HG03280 (cell line): ENCODE measurements around the gene FAM124B.

Experiments
- ATAC-seq: cut with Tn5 transposase; IDR thresholded peaks from one replicate; pipeline ENCODE4 v1.9.1; 2021; ENCODE audit warnings: mild to moderate bottlenecking, moderate library complexity; ENCODE audit not compliant: unreplicated experiment

FAM124B gene

GRCh38 chr2:224401641-224402342, at the start of gene FAM124B:
TSS of gene FAM124B (minus strand) at chr2:224402107. CDS start at chr2:224401768, 339 bp downstream.
- peak; percentile 47 for ATAC-seq

DNA sequence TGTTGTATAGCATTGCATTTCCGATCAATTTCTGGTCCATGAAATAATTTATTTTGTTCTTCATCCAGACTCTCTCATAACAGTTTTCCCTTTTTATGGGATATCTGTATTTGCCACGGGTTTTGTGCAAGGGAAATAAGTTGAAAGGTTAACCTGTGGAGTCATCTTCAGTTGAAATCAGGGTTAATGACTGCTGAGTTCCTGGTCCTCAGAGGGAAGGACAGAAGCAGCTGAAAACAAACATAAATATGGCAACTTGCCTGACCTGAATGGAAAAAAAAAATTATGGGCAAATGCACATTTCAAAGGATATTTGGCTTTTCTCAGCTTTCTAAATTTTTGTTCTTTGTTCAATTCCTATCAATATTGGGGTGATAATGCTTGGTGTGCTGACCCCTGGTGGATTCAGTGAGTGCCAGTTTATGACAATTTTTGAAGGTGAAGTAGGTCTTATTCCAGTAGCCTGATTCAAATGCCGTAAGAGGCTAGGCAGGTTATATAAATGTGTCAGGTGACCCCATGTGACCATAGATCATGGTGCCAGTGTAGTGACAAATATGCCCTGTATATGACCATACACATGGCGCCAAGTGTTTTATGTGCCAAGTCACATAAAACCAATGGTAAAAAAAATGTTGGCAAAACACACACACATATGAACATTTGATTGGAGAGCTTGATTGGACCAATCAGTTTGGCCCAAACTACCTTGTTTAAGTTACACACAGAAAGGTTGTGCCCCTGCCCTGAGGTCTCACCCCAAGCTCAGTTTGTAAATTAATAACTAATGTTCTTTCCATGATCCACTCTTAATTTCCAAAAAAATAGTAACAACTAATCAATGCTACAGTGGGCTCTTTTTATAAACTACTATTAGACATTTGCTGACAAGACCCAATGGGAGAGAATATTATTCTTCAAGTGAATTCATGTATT, 47.6 kb upstream of the FAM124B start:
- no peak for ATAC-seq

DNA sequence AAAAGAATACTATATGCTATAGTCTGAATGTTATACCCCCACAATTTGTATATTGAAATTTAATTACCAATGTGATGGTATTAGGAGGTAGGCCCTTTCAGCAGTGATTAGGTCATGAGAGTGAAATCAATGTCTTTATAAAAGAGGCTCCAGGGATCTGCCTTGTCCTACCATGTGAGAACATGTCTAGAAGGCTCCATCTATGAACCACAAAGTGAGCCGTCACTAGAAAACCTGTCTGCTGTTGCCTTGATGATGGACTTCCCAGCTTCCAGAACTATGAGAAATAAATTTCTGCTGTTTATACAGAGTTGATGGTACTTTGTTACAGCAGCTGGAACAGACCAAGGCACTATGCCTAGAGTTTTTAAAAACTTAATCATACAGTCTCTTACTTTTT, 46.3 kb upstream of the FAM124B start:
- no peak for ATAC-seq

DNA sequence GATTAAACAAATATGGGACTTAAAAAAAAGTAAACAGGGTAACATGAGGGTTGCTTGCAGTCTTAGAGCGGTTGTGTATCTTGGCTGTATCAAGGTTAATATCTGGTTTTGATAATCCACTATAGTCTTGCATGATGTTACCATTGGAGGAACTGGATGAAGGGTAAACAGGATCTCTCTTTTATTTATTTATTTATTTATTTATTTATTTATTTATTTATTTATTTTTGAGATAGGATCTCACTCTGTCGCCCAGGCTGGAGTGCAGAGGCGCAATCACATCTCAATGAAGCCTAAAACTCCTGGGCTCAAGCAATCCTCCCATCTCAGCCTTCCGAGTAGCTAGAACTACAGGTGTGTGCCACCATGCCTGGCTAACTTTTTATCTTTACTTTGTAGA, 42.9 kb upstream of the FAM124B start:
- ATAC-seq, result no peak

DNA sequence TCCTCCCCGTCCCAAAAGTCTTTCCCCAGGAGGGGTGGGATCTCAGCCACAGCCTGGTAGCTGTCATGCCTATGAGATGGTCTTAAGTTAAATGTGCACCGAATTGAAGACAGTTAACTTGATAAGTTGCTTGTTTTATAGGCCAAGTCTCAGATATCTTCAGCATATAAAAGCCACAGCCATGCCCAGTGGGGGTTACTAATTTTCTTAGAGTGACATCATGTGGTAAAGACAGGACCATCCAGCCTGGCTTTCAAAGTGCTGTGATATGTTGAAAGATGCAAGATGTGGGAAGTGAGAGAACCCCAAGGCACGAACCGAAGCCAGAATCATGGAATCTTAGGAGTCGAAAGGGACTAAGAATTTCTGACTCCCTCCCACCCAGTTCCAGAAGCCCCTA, 42.1 kb upstream of the FAM124B start:
- ATAC-seq, result no peak

DNA sequence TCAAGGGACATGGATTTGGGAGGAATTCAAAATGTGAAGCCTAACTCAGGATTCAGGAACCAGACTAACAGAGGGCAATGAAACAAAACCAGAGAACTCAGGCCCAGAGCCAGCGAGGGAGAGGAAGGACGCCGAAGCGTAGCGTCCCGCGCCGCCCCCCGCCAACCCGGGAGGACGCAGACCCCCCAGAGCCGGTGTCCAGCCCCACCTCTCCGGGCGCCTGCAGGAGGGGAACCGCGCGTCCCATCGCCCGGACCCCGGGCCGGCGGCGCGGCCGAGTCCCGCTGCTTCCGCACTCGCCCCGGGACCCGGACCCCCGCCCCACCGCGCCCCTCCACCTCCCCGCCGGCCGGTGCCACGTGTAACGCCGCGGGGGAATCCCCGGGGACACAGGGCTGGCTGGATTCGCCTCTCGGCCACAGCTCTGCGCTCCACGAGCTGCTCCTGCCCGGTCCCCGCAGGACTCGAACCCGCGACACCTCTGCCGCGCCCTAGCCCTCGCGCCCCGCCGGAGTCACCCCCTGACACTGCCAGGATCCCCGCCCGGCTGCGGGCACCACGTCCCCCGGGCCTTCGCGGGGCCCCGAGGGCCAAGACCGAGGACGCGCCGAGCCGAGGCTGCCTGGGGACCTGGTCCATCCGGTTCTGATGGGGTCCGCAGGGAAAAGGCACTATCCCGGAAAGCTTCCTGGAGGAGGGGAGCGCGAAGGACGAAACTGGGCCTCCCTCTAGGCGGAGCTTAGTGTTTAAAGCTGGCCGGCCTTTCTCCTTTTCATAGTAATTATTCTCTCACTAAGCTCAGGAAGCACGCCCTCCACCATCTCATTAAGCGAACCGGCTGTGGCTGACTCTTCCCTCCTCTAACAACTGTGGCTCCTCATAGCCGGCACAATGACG, 40.4 kb upstream of the FAM124B start:
- ATAC-seq, result peak; percentile 52

- ATAC-seq, result no peak
Observed at GRCh38 chr2:224440988-224441387, 39.1 kb upstream of the FAM124B start.

DNA sequence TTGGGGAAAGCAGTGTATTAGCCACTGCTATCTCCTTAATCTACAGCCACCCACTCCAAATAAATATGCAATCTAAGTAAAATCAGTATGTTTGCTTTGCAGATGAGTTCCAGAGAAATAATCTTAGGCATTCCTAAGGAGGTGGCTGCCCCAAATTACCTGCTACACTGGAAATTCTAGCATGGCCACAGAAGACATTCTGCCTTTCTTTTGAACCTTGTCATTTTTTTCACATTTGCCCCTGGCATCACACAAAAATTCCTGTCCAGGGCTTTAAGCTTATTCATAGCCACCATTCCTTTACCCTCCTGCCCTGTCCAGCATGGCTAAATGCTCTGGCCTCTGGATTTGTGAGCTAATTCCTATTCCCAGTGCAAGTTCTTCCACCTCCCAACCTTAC, 36.8 kb upstream of the FAM124B start:
- ATAC-seq, result no peak

DNA sequence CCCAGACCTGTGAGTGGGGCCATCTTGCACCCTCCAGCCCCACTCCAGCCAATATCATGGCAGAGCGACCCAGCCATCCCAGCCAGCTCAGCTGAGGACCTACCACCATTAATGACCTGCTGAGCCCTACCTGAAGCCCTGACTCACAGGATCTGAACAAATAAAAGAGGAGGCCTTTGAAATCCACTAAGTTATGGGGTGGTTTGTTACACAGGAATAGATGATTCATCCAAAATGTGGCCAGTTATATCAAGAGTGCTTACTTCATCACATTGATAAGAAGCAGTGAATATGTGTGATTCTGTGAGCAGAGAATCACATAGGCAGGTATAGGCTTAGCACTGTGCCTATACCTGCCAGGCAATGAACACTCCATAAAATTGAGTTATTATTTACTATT, 34.7 kb upstream of the FAM124B start:
- ATAC-seq, result no peak

- ATAC-seq, result no peak
Observed at GRCh38 chr2:224434618-224435017, 32.7 kb upstream of the FAM124B start.

- no peak for ATAC-seq
Observed at GRCh38 chr2:224433442-224433841, 31.5 kb upstream of the FAM124B start.

GRCh38 chr2:224432003-224432579, 30.2 kb upstream of the FAM124B start:
- ATAC-seq, result no peak

- ATAC-seq, result no peak
Observed at GRCh38 chr2:224429441-224429810, 27.5 kb upstream of the FAM124B start.

- ATAC-seq, result no peak
Observed at GRCh38 chr2:224428787-224429440, 27.0 kb upstream of the FAM124B start.

DNA sequence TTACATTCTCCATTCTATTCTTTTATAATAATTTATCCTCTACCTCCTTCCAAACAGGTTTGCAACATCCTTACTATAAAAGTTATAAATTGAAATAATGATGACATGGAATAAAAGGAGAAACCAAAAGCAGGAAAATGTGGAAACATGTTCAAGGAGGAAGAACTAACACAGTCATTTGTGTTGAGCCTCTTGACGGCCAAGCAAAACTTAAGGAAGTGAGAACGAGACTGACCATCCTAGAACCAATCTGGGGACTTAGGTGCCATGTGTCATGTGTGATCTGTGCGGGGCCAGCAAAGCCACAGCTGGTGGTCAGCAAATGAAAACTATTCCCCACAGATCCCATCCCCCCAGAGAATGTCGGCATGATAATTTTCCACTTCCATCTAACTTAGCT, 25.6 kb upstream of the FAM124B start:
- no peak for ATAC-seq

GRCh38 chr2:224426656-224427055, 24.7 kb upstream of the FAM124B start:
- ATAC-seq, result no peak

DNA sequence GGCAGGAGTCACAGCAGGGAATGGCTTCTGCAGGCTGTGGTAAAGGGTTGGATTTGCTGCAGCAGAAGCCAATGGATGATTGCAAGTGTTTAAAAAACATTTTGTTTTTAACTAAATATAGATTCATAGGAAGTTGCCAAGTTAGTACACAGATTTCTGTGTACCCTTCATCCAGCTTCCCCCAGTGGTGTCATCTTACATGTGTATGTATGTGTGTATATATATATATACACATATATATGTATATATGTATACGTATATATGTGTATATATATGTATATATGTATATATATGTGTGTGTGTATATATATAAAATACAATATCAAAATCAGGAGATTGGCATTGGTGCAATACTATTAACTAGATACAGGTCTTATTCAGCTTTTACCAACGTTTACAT, 19.2 kb upstream of the FAM124B start:
- ATAC-seq, result no peak

DNA sequence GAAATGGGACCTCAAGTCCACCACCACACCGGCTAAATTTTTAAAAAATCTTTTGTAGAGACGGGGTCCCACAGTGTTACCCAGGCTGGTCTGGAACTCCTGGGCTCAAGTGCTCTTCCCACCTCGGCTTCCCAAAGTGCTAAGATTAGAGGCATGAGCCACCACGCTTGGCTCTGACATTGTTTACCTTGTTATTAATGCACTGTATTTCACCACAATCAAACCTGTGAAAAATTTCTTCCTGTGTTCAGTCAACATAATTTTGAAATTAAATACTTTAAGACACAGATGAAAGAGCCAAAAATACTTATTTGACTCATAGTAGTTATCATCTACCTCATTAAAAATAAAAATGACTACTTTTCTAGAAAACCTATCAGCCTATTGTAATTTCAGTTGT, 16.0 kb upstream of the FAM124B start:
- no peak for ATAC-seq

DNA sequence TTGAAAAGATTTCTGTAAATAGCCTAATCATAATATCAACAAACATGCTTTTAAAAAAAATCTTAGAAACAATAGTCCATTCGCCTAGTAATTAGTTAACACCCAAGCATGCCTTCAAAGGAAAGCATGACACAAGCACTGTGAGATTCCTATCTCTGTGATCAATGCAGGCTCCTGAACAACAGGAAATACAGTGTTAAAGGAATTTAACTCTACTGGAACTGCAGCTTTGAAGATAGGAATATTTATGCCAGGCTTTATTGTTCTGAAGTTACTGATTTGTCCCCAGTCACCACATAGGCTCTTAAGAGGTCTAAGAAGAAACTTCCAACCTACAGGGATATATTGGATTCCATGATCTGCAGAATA, 15.4 kb upstream of the FAM124B start:
- ATAC-seq, result no peak

GRCh38 chr2:224416656-224417360, 14.9 kb upstream of the FAM124B start:
- no peak for ATAC-seq
